Measurements from ENCODE around the gene TENT4A.
"Not testable (repeated sequence)": the region's sequence is repeated elsewhere in the genome, so short reads cannot be mapped to it uniquely, and the experiment has no call there.

The TENT4A gene

DNA sequence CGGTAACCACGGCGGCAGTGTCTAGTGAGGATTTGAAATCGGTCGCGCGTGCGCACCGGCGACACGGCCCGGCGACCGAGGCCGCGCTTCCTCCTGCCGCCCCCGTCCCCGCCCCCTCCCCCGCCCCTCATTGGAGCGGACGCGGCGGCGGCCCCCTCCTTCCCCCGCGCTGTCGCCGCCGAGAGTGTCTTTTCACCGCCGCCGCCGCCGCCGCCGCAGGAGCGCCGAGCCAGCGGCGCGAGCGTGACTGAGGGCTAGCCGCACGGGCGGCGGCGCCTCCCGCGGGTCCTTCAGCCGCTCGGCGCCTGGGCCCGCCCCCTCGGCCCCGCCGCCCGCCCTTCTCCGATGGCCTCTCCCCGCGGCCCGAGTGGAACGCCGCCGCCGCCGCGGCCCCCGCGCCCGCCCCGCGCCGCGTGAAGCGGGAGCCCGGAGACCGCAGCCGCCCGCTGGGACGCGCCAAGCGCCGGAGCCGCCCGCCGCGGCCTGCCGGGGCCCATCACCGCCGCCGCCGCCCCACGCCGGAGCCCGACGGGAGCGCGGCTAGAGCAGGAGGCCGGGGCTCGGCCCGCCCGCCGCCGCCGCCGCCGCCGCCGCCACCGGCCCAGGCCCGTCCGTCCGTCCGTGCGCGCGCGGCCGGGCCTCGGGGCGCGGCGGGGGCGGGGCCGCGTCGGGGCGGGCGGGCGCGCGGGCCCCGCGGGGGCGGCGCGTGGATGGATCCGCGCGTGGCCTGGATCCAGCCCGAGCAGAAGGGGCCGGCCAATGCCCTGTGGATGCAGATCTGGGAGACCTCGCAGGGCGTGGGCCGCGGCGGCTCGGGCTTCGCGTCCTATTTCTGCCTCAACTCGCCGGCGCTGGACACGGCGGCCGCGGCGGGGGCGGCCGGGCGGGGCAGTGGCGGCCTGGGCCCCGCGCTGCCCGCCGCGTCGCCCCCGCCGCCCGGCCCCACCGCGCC lies at the start of gene TENT4A:
TSS of gene TENT4A (plus strand) at position 159 of the 952 bp plus-strand sequence. CDS start at position 711, 552 bp downstream.
- Mint-ChIP-seq H3K27ac (peak within 1 kb of the TSS; percentile 94), H3K36me3 (ENCODE audit: low read depth) (peaks cover 14% of the 10 kb centered on the region), H3K4me3 (peak within 1 kb of the TSS; percentile 88), H3K9me3 (no peaks in the 10 kb centered on the region), H3K27me3 (ENCODE audit: low read depth) (no peaks in the 10 kb centered on the region), H3K4me1 (ENCODE audit: low read depth) (peaks cover 35% of the 10 kb centered on the region)
- peak; percentile 28 for DNase-seq (ENCODE audit: low spot score)

DNA sequence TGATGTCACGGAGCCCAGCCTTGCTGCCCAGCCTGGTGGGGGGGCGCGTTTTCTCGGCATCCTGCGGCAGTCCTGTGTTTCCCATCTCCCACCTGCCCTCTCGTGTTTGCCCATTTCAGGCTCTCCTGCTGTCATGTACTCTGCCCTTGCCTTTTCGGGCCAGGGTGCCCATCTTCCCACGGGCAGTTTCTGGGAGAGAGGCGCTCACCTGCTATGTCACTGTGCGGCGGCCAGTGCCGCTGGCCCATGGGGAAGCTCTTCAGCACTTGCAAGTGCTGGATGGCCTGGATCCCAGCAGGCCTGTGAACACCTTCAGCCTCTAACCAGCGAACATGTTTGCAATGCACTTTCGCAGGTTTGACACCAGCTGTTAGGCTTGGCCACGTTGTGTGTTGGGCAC lies 46.5 kb upstream of the TENT4A start:
- Mint-ChIP-seq H3K4me1 (ENCODE audit: low read depth) (peaks cover 5% of the 10 kb centered on the region), H3K4me3 (no peak overlapping the region), H3K36me3 (ENCODE audit: low read depth) (peaks cover 6% of the 10 kb centered on the region), H3K27ac (no peak overlapping the region), H3K27me3 (ENCODE audit: low read depth) (no peaks in the 10 kb centered on the region), H3K9me3 (no peaks in the 10 kb centered on the region)
- no peak for DNase-seq (ENCODE audit: low spot score)

DNA sequence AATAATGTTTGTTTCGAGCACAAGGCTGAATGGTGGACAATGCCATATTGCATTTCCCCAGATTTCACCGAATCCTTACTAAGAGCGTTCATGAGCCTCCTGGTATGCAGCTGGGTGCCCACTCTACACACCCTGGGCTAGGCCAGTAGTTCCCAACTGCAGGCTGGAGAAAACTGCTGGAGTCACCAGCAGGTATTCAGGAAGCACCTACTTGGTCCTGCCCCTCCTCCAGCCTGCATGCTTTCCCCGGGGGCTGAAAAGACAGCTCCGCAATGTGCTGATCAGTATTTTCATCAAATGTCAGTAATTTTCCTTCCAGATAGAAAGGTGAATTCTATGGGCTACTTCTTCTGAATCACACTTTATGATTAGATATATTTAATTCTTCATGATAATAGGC lies 45.6 kb upstream of the TENT4A start:
- no peaks in the 10 kb centered on the region for H3K9me3 Mint-ChIP-seq
- H3K36me3 Mint-ChIP-seq (ENCODE audit: low read depth): peaks cover 6% of the 10 kb centered on the region
- DNase-seq (ENCODE audit: low spot score): no peak
- no peak overlapping the region for H3K4me3 Mint-ChIP-seq
- H3K4me1 Mint-ChIP-seq (ENCODE audit: low read depth): peaks cover 5% of the 10 kb centered on the region
- no peak overlapping the region for H3K27ac Mint-ChIP-seq
- H3K27me3 Mint-ChIP-seq (ENCODE audit: low read depth): no peaks in the 10 kb centered on the region

DNA sequence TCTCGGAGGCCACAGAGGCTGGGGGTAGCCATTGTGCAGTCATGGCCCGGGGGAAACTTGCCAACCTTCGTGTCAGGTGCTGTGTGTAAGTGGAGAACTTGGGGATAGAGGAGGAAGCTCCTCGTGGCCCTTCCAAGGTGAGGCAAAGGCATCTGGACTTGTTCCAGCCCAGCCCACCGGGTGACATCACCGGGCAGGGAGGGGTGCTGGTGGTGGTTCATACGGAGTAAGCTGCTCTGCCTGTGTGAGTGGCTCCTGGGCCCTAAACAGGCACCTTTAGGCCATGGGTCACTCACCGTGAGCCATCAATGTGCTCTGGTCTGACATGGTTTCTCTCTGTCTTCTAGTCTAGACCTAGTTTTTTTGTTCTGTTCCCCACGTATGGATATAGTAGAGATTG lies 44.5 kb upstream of the TENT4A start:
- DNase-seq (ENCODE audit: low spot score); H3K4me1 Mint-ChIP-seq (ENCODE audit: low read depth); H3K4me3 Mint-ChIP-seq; H3K27me3 Mint-ChIP-seq (ENCODE audit: low read depth); H3K36me3 Mint-ChIP-seq (ENCODE audit: low read depth); H3K27ac Mint-ChIP-seq; H3K9me3 Mint-ChIP-seq: not testable (repeated sequence)

DNA sequence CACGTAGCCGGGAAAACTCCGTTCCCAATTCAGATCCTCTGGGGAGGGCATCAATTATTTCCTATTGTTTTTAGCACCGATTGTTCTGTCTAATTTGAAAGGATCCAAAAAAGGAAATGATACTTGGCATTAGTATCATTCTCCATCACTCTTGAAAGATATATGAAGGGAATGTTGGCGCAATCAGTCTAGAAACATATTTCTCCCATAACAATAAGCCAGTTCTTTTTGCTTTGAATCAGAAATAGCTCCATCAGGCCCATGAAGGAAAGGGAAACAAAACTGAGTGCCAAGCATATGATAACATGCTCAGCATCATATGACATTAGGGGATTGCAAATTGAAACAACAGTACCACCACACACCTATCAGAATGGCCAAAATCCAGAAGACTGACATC lies 40.2 kb upstream of the TENT4A start:
- Mint-ChIP-seq H3K4me3 (no peak overlapping the region), H3K4me1 (ENCODE audit: low read depth) (peaks cover 5% of the 10 kb centered on the region), H3K27me3 (ENCODE audit: low read depth) (no peaks in the 10 kb centered on the region), H3K36me3 (ENCODE audit: low read depth) (peaks cover 6% of the 10 kb centered on the region), H3K9me3 (no peaks in the 10 kb centered on the region), H3K27ac (no peak overlapping the region)
- DNase-seq (ENCODE audit: low spot score): no peak

DNA sequence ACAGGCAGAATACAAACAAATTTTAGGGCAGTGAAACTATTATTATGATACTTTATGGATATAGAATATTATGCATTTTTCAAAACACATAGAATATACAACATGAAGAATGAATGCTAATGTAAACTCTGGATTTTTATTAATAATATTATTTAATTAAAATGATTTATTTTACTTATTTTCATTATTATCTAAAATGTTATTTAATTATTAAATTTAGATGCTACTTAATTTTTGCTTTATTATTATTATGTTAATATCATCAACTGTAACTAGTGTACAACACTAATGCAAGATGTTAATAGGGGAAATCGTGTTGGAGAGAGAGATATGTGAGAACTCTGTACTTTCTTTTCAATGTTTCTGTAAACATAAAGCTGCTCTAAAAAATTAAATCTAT lies 39.3 kb upstream of the TENT4A start:
- Mint-ChIP-seq H3K4me1 (ENCODE audit: low read depth) (peaks cover 3% of the 10 kb centered on the region), H3K27me3 (ENCODE audit: low read depth) (no peaks in the 10 kb centered on the region), H3K27ac (no peak overlapping the region), H3K36me3 (ENCODE audit: low read depth) (peaks cover 6% of the 10 kb centered on the region), H3K4me3 (no peak overlapping the region), H3K9me3 (no peaks in the 10 kb centered on the region)
- no peak for DNase-seq (ENCODE audit: low spot score)

DNA sequence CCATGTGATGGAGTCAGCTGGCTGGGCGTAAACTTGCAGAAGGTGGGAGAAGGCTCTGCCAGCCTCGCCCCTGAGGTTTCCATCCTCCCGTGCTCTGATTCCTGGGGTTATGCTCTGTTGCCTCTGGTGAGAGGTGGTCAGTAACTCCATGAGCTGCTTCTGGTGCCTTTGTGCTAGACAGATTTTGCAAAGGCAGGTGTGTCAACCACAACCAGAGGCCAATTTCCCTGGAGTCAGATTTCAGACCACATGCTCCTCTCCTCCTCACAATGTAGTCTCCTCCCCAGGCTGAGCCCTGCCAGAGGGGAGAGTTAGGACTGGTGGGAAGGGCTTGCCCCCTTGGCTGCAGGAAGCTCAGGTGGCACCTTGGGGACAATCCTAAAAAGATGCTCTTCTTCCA lies 38.8 kb upstream of the TENT4A start:
- Mint-ChIP-seq H3K9me3 (no peaks in the 10 kb centered on the region), H3K36me3 (ENCODE audit: low read depth) (peaks cover 4% of the 10 kb centered on the region), H3K4me3 (no peak overlapping the region), H3K27ac (no peak overlapping the region), H3K27me3 (ENCODE audit: low read depth) (no peaks in the 10 kb centered on the region), H3K4me1 (ENCODE audit: low read depth) (no peaks in the 10 kb centered on the region)
- no peak for DNase-seq (ENCODE audit: low spot score)

DNA sequence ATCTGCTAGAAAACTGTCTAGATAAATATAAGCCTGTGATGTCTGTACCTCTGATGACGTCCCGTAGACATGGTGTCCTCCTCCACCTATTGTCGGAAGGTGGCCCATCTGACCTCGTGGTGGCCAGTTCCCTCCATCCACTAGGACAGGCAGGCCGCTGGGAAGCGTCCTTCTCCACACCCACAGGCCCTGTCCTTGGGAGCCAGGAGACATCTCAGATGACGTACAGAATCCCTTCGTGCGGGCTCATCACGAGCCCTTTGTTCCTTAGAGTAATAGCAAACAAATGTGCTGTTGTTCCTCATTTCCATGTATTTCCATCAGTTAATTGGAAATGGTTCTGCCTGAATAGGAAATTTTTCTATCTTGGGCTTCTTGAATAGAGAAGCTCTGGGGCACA lies 38.3 kb upstream of the TENT4A start:
- no peak overlapping the region for H3K4me3 Mint-ChIP-seq
- H3K36me3 Mint-ChIP-seq (ENCODE audit: low read depth): peaks cover 4% of the 10 kb centered on the region
- no peaks in the 10 kb centered on the region for H3K4me1 Mint-ChIP-seq (ENCODE audit: low read depth)
- no peaks in the 10 kb centered on the region for H3K9me3 Mint-ChIP-seq
- DNase-seq (ENCODE audit: low spot score): no peak
- no peaks in the 10 kb centered on the region for H3K27me3 Mint-ChIP-seq (ENCODE audit: low read depth)
- no peak overlapping the region for H3K27ac Mint-ChIP-seq

DNA sequence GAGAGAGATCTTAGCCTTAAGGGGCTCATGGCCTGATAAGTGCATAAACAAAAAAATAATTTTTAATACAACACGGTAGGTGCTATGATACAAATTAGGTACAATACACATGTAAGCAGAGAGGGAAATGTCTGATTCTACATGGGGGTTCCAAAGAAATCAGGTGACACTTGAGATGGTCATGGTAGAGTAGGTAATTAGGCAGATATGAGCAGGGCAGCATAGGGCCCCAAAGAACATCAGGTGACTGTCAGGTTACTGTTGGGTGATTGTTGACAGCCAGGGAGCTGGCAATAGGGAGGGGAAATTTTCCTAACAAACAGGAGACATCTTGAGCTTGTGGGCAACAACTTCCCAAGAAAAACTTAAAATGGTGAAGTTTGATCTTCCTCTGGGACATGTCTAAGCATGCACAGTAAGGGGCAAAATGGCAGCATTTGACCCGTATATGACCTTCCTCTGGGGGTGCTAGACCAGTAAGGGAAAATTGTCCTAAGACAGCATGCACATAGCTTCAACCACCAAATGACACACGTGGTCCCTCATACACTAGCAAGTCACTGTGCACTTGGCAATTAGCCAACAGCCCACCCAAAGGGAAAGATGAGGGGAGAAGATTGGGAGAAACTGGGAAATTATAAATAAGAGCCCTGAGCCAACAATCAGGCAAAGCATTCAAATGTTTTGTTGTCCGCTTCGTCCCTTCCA lies 37.3 kb upstream of the TENT4A start:
- DNase-seq (ENCODE audit: low spot score): no peak
- no peak overlapping the region for H3K27ac Mint-ChIP-seq

DNA sequence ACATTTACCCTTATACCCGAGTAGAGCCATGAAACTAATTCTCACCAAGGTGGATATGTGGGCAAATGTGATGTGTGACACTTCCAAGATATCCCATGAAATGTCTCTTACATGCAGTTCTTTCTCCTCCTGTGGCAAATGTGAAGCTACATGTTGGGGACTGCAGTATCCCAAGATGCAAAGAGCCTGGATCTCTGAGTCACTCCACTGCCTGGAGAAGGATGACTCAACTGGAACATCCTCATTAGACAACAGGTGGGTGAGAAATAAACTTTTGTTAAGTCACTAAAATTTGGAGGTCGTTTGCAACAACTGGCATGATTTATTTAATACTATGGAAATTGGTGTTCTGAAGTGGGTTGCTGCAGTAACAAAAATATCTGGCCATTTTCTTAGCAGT lies 36.5 kb upstream of the TENT4A start:
- H3K9me3 Mint-ChIP-seq: no peaks in the 10 kb centered on the region
- no peaks in the 10 kb centered on the region for H3K27me3 Mint-ChIP-seq (ENCODE audit: low read depth)
- H3K4me3 Mint-ChIP-seq: no peak overlapping the region
- no peaks in the 10 kb centered on the region for H3K36me3 Mint-ChIP-seq (ENCODE audit: low read depth)
- no peaks in the 10 kb centered on the region for H3K4me1 Mint-ChIP-seq (ENCODE audit: low read depth)
- H3K27ac Mint-ChIP-seq: no peak overlapping the region
- no peak for DNase-seq (ENCODE audit: low spot score)

More for the DNA sequence above, 37.3 kb upstream of the TENT4A start:
- Mint-ChIP-seq H3K9me3 (no peaks in the 10 kb centered on the region), H3K27me3 (ENCODE audit: low read depth) (no peaks in the 10 kb centered on the region), H3K36me3 (ENCODE audit: low read depth) (no peaks in the 10 kb centered on the region), H3K4me1 (ENCODE audit: low read depth) (no peaks in the 10 kb centered on the region), H3K4me3 (no peak overlapping the region)

DNA sequence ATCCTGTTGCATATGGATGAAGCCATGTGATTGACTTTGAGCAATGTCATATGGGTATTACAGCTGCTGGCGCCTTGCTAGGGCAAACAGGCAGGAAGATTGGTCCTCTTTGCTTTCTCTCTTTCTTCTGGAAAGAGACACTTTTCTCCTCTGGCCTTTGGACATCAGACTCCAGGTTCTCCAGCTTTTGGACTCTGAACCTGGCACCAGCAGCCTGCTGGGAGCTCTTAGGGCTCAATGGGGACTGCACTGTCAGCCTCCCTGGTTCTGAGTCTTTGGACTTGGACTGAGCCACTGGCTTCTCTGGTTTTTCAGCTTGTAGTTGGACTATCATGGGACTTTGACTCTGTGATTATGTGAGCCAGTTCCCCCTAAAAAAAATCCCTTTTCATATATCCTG lies 34.8 kb upstream of the TENT4A start:
- Mint-ChIP-seq H3K36me3 (ENCODE audit: low read depth) (no peaks in the 10 kb centered on the region), H3K4me3 (no peak overlapping the region), H3K27ac (no peak overlapping the region)

DNA sequence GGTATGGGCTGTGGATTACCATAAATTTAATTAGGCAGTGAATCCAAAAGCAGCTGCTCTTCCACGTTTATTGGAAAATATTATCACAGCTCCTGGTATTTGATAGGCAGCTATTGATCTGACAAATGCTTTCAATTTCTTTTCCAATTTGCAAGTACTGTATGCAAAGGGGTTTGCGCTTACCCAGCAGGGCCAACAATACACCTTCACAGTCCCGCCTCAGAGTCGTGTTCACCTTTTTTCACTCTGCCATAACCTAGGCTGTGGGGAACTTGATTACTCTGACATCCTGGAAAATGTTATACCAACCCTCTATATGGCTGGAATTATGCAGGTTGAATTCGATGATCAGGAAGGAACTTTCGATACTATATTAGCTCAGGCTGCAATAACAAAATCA lies 32.3 kb upstream of the TENT4A start:
- H3K4me3 Mint-ChIP-seq: no peak overlapping the region
- H3K27me3 Mint-ChIP-seq (ENCODE audit: low read depth): peaks cover 5% of the 10 kb centered on the region
- no peaks in the 10 kb centered on the region for H3K9me3 Mint-ChIP-seq
- H3K27ac Mint-ChIP-seq: no peak overlapping the region
- no peaks in the 10 kb centered on the region for H3K36me3 Mint-ChIP-seq (ENCODE audit: low read depth)
- no peaks in the 10 kb centered on the region for H3K4me1 Mint-ChIP-seq (ENCODE audit: low read depth)
- no peak for DNase-seq (ENCODE audit: low spot score)

More for the DNA sequence above, 34.8 kb upstream of the TENT4A start:
- DNase-seq (ENCODE audit: low spot score): no peak
- Mint-ChIP-seq H3K27me3 (ENCODE audit: low read depth) (no peaks in the 10 kb centered on the region), H3K4me1 (ENCODE audit: low read depth) (no peaks in the 10 kb centered on the region), H3K9me3 (no peaks in the 10 kb centered on the region)

DNA sequence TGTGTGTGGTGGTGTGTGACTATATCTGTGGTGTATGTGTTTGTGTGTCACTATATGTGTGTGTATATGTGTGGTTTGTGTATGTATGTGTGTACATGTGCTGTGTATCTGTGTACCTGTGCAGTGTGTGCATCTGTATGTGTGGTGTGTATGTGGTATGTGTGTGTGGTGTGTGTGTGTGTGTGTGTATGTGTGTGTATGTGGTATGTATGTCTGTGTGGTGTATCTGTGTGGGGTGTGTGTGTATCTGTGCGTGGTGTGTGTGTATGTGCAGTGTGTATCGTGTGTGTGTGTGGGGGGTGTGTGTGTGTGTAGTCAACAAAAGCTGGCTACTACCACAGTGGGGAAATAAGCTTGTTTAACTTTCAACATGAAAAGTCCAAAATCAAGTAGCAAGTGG lies 31.6 kb upstream of the TENT4A start:
- no peak overlapping the region for H3K27ac Mint-ChIP-seq
- no peak for DNase-seq (ENCODE audit: low spot score)
- H3K4me3 Mint-ChIP-seq: no peak overlapping the region
- peaks cover 11% of the 10 kb centered on the region for H3K27me3 Mint-ChIP-seq (ENCODE audit: low read depth)
- no peaks in the 10 kb centered on the region for H3K9me3 Mint-ChIP-seq
- H3K4me1 Mint-ChIP-seq (ENCODE audit: low read depth): no peaks in the 10 kb centered on the region
- H3K36me3 Mint-ChIP-seq (ENCODE audit: low read depth): no peaks in the 10 kb centered on the region

DNA sequence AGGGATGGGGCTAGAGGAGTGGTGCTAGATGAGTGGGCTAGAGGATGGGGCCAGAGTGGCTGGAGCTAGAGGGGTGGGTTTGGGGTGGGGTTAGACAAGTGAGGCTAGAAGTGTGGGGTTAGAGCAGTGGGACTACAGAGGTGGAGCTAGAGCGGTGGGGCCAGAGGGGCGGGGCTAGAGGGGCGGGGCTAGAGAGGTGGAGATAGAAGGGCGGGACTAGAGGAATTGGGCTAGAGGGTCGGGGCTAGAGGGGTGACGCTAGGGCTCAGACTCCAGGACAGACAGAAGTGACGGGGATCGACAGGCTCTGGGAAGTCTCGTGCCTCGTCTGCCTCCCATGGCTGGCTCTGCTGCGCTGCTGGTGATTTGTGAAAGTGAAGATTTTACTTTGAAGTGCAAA lies 31.0 kb upstream of the TENT4A start:
- no peak for DNase-seq (ENCODE audit: low spot score)
- H3K27ac Mint-ChIP-seq: no peak overlapping the region
- H3K4me3 Mint-ChIP-seq: no peak overlapping the region
- H3K9me3 Mint-ChIP-seq: no peaks in the 10 kb centered on the region
- peaks cover 14% of the 10 kb centered on the region for H3K27me3 Mint-ChIP-seq (ENCODE audit: low read depth)
- no peaks in the 10 kb centered on the region for H3K4me1 Mint-ChIP-seq (ENCODE audit: low read depth)
- no peaks in the 10 kb centered on the region for H3K36me3 Mint-ChIP-seq (ENCODE audit: low read depth)
